Measurements from ENCODE around the gene TAF15.

Gene TAF15

GRCh38 chr17:35788477-35789368 is 20.6 kb upstream of the TAF15 start:
- H3K9me3 Mint-ChIP-seq = no peaks in the 10 kb centered on the region
- peaks cover 12% of the 10 kb centered on the region for H3K4me1 Mint-ChIP-seq
- no peak overlapping the region for H3K4me3 Mint-ChIP-seq
- no peak for TF ChIP-seq CTCF (IDR thresholded peaks at IDR 0.05; ENCODE audit: unreplicated experiment in 3 of 3)
- H3K27me3 Mint-ChIP-seq (ENCODE audit: low read depth) = peaks cover 52% of the 10 kb centered on the region
- no peaks in the 10 kb centered on the region for H3K36me3 Mint-ChIP-seq (ENCODE audit: low read depth)
- H3K27ac Mint-ChIP-seq = peak overlapping the region; percentile 51 to 85 (median 80)

GRCh38 chr17:35790841-35791240 is 18.4 kb upstream of the TAF15 start:
- H3K4me1 Mint-ChIP-seq = peaks cover 12% of the 10 kb centered on the region
- H3K27ac Mint-ChIP-seq = no peak overlapping the region
- no peaks in the 10 kb centered on the region for H3K9me3 Mint-ChIP-seq
- no peak overlapping the region for H3K4me3 Mint-ChIP-seq
- no peak for TF ChIP-seq CTCF (IDR thresholded peaks at IDR 0.05; ENCODE audit: unreplicated experiment in 3 of 3)
- H3K36me3 Mint-ChIP-seq (ENCODE audit: low read depth) = no peaks in the 10 kb centered on the region
- peaks cover 65% of the 10 kb centered on the region for H3K27me3 Mint-ChIP-seq (ENCODE audit: low read depth)

- Mint-ChIP-seq H3K4me1 (peaks cover 18% of the 10 kb centered on the region), H3K4me3 (no peak overlapping the region), H3K27me3 (ENCODE audit: low read depth) (peaks cover 73% of the 10 kb centered on the region), H3K27ac (no peak overlapping the region), H3K9me3 (no peaks in the 10 kb centered on the region), H3K36me3 (ENCODE audit: low read depth) (no peaks in the 10 kb centered on the region)
- TF ChIP-seq CTCF (IDR thresholded peaks at IDR 0.05; ENCODE audit: unreplicated experiment in 3 of 3) = no peak
Observed at GRCh38 chr17:35791681-35792350, 17.5 kb upstream of the TAF15 start.

GRCh38 chr17:35793257-35793656 is 16.0 kb upstream of the TAF15 start:
- Mint-ChIP-seq H3K36me3 (ENCODE audit: low read depth) (no peaks in the 10 kb centered on the region), H3K9me3 (no peaks in the 10 kb centered on the region), H3K4me1 (peaks cover 16% of the 10 kb centered on the region), H3K27ac (no peak overlapping the region), H3K4me3 (peak overlapping the region; percentile 53 to 81 (median 62)), H3K27me3 (ENCODE audit: low read depth) (peaks cover 73% of the 10 kb centered on the region)
- no peak for TF ChIP-seq CTCF (IDR thresholded peaks at IDR 0.05; ENCODE audit: unreplicated experiment in 3 of 3)

- no peak within 1 kb of the TSS for H3K27ac Mint-ChIP-seq
- no peaks in the 10 kb centered on the region for H3K36me3 Mint-ChIP-seq (ENCODE audit: low read depth)
- peaks cover 19% of the 10 kb centered on the region for H3K4me1 Mint-ChIP-seq
- H3K4me3 Mint-ChIP-seq = peak within 1 kb of the TSS; percentile 71 to 76 (median 72)
- no peaks in the 10 kb centered on the region for H3K9me3 Mint-ChIP-seq
- H3K27me3 Mint-ChIP-seq (ENCODE audit: low read depth) = peaks cover 87% of the 10 kb centered on the region
- no peak for TF ChIP-seq CTCF (IDR thresholded peaks at IDR 0.05; ENCODE audit: unreplicated experiment in 3 of 3)
Observed at GRCh38 chr17:35795007-35795870, 14.0 kb upstream of the TAF15 start, which contains the start of gene MMP28. Gene MMP28, minus strand, starts transcription at chr17:35795641. Its CDS starts 264 bp downstream, at chr17:35795377.

All from nephron (organoid).